Stimulated activated CD4-positive, alpha-beta T cell treated with anti-CD3 and anti-CD28 coated beads, Interleukin-2, amount 100 ng/mL, for 4 hours (primary cell): ENCODE data around the gene TSHR.
"Not testable (repeated sequence)": the region's sequence is repeated elsewhere in the genome, so short reads cannot be mapped to it uniquely, and the experiment has no call there.

ENCODE experiments used
- DNase-seq: peaks from one replicate; pipeline ENCODE4 v3.0.0-alpha.2; 2020; ENCODE audit warnings: low read depth

The TSHR gene

GRCh38 chr14:81068176-81068782 lies 112.9 kb downstream of the TSHR start:
- no peak for DNase-seq

GRCh38 chr14:81070511-81070910 lies 115.1 kb downstream of the TSHR start:
- no peak for DNase-seq

DNA sequence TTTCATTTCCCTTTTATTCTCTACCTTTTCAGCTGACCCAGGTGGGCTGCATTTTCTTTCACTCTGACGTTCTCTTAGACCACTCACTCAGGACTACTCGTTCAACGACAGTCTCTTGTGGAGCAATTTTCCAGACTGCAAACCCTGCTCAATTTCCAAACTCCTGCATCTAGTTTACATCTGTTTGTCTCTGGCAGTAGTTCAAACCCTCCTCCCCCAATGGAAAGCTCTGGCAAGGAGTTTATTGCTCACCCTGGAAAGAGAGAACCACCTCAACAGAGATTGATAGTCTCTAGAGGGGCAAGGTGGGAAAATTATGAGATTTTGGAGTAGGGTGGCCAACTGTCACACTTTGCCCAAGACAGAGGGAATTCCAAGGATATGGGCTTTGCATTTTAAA lies 130.2 kb downstream of the TSHR start:
- DNase-seq = no peak

GRCh38 chr14:81087230-81087629 lies 131.8 kb downstream of the TSHR start:
- DNase-seq = no peak

- no peak for DNase-seq
These were observed 135.7 kb downstream of the TSHR start for GRCh38 chr14:81091139-81091538.

- no peak for DNase-seq
These were observed 136.2 kb downstream of the TSHR start for GRCh38 chr14:81091660-81092059.

GRCh38 chr14:81093651-81094050 lies 138.2 kb downstream of the TSHR start:
- DNase-seq = no peak

DNA sequence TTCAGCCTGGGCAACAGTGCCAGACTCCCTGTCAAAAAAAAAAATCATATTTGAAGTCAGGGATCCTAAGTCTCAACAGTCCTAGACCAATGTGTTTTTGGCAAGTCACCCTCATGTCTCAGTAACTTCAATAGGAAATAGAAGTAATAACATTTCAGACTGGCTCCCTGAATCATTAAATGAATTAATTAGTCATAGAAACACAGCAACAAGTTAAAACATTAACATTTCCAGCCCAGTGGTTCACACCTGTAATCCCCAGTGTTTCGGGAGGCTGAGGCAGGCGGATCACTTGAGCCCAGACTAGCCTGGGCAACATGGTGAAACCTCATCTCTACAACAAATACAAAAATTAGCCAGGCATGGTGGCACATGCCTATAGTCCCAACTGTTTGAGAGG lies 140.1 kb downstream of the TSHR start:
- DNase-seq = no peak

DNA sequence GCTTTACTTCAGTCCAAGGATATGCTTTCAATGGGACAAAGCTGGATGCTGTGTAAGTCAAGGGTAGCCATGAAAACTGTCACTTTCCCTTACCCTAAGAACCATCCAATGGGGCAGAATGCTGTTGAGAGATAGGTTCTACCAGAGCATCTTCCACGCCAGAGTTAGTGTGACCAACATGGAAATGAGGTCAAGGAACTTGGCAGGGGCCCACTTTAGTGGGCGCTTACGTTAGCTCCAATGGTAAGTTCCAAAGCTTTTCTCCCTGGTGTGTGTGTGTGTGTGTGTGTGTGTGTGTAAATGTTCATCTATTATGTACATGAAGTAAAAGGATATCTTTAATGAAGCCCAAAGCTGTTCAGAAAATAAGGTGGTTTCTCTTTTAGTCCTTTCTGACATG lies 141.2 kb downstream of the TSHR start:
- DNase-seq = no peak

GRCh38 chr14:81102217-81102616 lies 146.8 kb downstream of the TSHR start:
- DNase-seq = no peak

DNA sequence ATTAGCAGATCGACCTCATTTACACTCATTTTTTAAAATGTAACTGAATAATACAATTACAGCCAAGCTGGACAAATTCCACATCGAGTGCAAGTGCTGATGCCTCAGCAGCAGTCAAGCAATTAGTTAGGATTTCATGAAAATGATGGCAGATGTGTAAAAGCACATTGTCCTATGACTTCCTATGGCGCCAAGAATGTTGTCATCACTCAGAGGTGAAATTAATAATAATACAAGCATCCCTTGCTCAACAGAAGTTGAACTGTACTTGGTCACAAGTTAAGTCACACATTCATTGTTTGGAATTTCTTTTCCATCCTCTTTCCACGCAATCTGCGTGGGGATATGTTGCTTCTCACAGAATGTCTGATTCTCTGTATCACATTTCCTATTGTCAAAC lies 148.0 kb downstream of the TSHR start:
- DNase-seq = no peak

GRCh38 chr14:81105378-81105777 lies 150.0 kb downstream of the TSHR start:
- DNase-seq = no peak

GRCh38 chr14:81105961-81106360 lies 150.5 kb downstream of the TSHR start:
- no peak for DNase-seq

- DNase-seq = no peak
These were observed 154.8 kb downstream of the TSHR start for GRCh38 chr14:81110186-81110585.

DNA sequence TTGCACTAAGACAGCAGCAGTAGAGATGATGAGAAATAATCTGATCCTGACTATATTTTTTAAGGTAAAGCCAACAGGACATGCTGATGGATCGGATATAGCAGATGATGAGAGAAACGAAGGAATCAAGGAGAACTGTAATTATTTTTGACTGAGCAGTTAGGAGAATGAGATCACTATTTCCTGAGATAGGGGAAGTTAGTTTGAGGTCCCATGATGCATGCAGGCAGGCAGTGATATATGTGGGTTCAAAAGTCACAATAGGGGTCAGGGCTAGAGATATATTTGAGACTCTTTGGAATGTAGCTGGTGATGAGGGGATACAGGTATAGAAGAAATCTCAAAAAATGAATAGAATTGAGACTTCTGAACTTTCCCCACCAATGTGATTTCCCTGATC lies 157.8 kb downstream of the TSHR start:
- DNase-seq = no peak

- not testable (repeated sequence) for DNase-seq
These were observed 158.8 kb downstream of the TSHR start for GRCh38 chr14:81113945-81114820.

DNA sequence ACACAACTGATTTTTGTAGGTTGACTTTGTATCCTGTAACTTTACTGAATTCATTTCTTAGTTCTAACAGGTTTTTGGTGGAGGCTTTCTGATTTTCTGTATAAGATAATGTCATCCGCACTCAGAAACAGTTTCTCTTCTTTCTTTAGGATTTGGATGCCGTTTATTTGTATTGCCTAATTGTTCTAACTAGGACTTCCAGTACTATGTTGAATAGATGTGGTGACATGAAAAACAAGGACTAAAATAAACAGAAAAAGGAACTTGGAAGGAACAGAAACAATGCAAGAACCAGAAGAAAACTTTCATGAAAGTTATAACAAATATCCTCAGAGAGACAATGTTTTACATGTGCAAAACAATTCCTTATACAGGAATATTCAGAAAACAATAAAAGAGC lies 165.1 kb downstream of the TSHR start:
- DNase-seq = no peak

DNA sequence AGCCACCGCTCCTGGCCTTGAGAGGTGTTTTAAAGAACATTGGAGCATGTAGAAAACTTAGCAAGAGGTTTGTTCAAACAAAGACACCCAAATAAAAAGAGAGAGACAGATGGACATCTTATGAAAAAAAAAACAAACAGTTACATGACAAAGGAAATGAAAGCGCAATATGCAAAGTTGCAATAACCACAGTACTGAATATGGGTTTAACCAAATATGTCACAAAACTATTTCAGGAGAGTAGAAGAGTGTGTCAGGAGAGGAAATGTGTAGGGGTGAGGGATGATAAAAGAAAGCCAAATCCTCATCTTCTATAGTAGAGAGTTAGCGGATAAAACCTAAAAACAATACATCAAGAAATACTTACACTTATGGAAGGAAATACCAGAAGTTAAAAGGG lies 166.9 kb downstream of the TSHR start:
- DNase-seq = no peak

DNA sequence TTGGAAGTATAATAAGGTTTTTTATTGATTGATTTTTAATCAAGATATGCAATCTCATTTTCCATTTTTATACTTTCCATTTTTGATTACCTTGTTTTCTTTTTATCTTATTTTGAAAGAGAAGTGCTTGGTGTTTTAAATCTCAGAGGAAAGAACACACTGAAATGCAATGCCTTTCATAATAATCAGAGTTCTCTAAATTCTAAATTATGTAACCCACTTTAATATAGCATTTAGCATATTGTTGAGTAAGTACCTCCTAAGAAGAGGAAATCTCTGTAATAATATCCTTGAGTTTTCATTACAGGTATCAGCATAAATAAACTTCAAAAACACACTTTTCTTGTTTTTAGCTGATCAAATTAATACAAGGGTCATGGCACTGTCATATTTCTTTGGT lies 168.4 kb downstream of the TSHR start:
- DNase-seq = no peak

- no peak for DNase-seq
These were observed 170.1 kb downstream of the TSHR start for GRCh38 chr14:81125536-81125935.

DNA sequence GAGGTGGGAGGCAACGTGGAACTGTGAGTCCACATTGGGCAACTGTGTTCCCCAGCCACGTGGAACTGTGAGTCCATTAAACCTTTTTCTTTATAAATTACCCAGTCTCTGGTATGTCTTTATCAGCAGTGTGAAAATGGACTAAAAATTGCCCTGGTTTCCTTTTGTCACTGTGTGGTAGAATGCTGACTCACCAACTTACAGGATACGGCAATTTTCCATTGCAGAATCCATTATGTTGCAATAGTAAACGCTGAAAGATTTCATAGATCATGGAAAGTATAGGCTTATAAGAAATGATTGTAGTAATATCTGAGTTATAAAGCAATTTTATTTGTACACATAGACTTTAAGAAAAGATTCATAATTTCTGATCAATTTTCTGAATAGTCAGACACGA lies 172.4 kb downstream of the TSHR start:
- no peak for DNase-seq

DNA sequence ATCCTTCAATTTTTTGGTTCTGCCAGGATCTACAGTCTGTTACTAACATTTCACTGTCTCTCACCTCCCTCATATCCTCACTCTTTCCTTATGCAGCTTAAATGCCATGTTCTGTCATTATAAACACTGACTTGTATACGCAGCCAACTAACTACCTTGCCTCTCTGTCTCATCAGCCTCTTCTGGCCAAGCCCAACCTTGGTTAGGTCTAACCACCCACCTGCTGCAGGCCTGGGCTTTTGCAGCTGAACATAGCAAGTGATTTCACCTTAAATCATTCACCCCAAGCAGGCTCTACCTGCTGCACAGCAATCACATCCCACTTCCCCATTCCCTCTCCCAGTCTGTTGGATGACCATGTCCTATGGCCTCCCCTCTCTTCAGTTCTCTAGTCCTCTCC lies 173.8 kb downstream of the TSHR start:
- DNase-seq = no peak

DNA sequence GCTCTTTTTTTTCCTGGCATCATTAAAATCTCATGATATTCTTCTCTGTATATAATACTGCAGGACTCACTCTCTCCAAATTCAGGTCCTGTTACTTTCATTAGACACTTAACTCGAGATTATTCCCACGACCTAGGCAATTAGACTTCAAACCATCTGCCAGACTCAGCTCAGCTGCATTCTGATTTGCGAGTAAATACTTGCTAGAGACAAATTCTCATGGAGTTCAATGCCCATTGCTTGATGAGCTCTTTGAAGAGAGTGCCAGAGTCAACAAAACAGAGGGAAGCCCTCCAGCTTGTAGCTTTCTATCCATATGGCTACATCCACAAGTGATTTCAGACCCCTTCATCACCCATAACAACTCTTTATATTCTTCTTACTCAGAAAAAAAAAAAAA lies 177.0 kb downstream of the TSHR start:
- no peak for DNase-seq

DNA sequence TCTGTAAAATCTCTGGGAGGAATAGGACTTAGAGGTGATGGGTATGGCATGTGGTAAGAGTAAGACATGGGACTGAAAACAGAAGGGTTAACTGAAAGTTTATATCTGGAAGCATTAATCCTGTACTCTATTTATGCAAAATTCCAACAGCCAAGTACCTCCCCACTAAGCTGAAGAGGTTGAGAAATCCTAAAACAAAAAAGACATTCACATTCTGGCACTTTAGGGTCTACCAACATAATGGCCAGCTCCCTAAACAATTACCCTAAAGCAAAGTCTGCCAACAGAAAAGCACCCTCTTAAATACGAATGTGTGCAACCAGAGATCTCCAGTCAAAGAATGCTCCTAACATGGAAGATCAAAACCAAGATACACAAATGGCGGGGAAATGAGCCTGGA lies 178.0 kb downstream of the TSHR start:
- no peak for DNase-seq
